ENCODE data around the gene GRIN2B. TPM values are rescaled to one million over a fixed set of nuclear protein-coding genes. Genes with fewer than 3 reads are reported as not detected.

Gene GRIN2B
- total RNA-seq (1 to 10 TPM in 1 of 2 donors, under 1 TPM in 1; 0.25 to 2.6 TPM), polyA plus RNA-seq (under 1 TPM in 1 of 2 donors, not detected in 1; 0.02 TPM)
- long read RNA-seq, donor 1: 0 reads
- long read RNA-seq, donor 2: 0 reads
- long read RNA-seq, donor 3: 0 reads
- long read RNA-seq, donor 4: 0 reads
- long read RNA-seq, donor 5: 0 reads

GRCh38 chr12:13981296-13981962 is at the start of gene GRIN2B:
TSS of gene GRIN2B (minus strand) at chr12:13981602. CDS start at chr12:13866208, 115,394 bp downstream.
- ATAC-seq (ENCODE audit: insufficient read depth, low FRiP score) (no peak), DNase-seq (peak in 1 of 3 donors; percentile 18)
- H3K27ac ChIP-seq (ENCODE audit: low read depth in 1 of 2, low read length in 1 of 2): no peak within 1 kb of the TSS
- no peak within 1 kb of the TSS for H3K9ac ChIP-seq (ENCODE audit: insufficient read depth in 1 of 2, low read length in 2 of 2)
- TF ChIP-seq CTCF (IDR thresholded peaks at IDR 0.05; ENCODE audit: control extremely low read depth, extremely low read depth): no peak
- H3K27me3 ChIP-seq (ENCODE audit: control insufficient read depth in 3 of 3, insufficient read depth in 3 of 3, low read length in 2 of 3): peaks cover 0 to 59% (median 55%) of the 10 kb centered on the region in 3 donors
- peaks cover 0 to 4% (median 0%) of the 10 kb centered on the region in 4 donors for H3K9me3 ChIP-seq (ENCODE audit: control insufficient read depth in 4 of 4, insufficient read depth in 3 of 4, low read length in 3 of 4)
- 1 to 4% methylated on average over 37 of the region's 37 CpGs for WGBS, 2 donors
- no peaks in the 10 kb centered on the region for H3K36me3 ChIP-seq (ENCODE audit: control insufficient read depth in 4 of 4, insufficient read depth in 4 of 4, low read length in 4 of 4)
- no peak within 1 kb of the TSS for H3K4me3 ChIP-seq
- H3K4me1 ChIP-seq (ENCODE audit: control insufficient read depth in 5 of 5, insufficient read depth in 5 of 5, low read length in 5 of 5): peaks cover 0 to 18% (median 6%) of the 10 kb centered on the region in 5 donors

GRCh38 chr12:14026537-14026936 is 45.1 kb upstream of the GRIN2B start:
- H3K9me3 ChIP-seq (ENCODE audit: control insufficient read depth in 4 of 4, insufficient read depth in 3 of 4, low read length in 3 of 4): peaks cover 0 to 4% (median 0%) of the 10 kb centered on the region in 4 donors
- no peak overlapping the region for H3K27ac ChIP-seq (ENCODE audit: low read depth in 1 of 2, low read length in 1 of 2)
- no peak for TF ChIP-seq CTCF (IDR thresholded peaks at IDR 0.05; ENCODE audit: control extremely low read depth, extremely low read depth)
- no peaks in the 10 kb centered on the region for H3K36me3 ChIP-seq (ENCODE audit: control insufficient read depth in 4 of 4, insufficient read depth in 4 of 4, low read length in 4 of 4)
- H3K9ac ChIP-seq (ENCODE audit: insufficient read depth in 1 of 2, low read length in 2 of 2): no peak overlapping the region
- no peak for DNase-seq
- no peaks in the 10 kb centered on the region for H3K27me3 ChIP-seq (ENCODE audit: control insufficient read depth in 3 of 3, insufficient read depth in 3 of 3, low read length in 2 of 3)
- H3K4me3 ChIP-seq: no peak overlapping the region
- WGBS, 2 donors: 90 to 95% methylated on average over 4 of the region's 4 CpGs
- H3K4me1 ChIP-seq (ENCODE audit: control insufficient read depth in 5 of 5, insufficient read depth in 5 of 5, low read length in 5 of 5): no peaks in the 10 kb centered on the region
- ATAC-seq (ENCODE audit: insufficient read depth, low FRiP score): no peak

GRCh38 chr12:14024591-14024990 is 43.2 kb upstream of the GRIN2B start:
- no peaks in the 10 kb centered on the region for H3K27me3 ChIP-seq (ENCODE audit: control insufficient read depth in 3 of 3, insufficient read depth in 3 of 3, low read length in 2 of 3)
- no peak for TF ChIP-seq CTCF (IDR thresholded peaks at IDR 0.05; ENCODE audit: control extremely low read depth, extremely low read depth)
- H3K4me3 ChIP-seq: no peak overlapping the region
- DNase-seq (no peak), ATAC-seq (ENCODE audit: insufficient read depth, low FRiP score) (no peak)
- no peaks in the 10 kb centered on the region for H3K4me1 ChIP-seq (ENCODE audit: control insufficient read depth in 5 of 5, insufficient read depth in 5 of 5, low read length in 5 of 5)
- no peak overlapping the region for H3K9ac ChIP-seq (ENCODE audit: insufficient read depth in 1 of 2, low read length in 2 of 2)
- no peaks in the 10 kb centered on the region for H3K36me3 ChIP-seq (ENCODE audit: control insufficient read depth in 4 of 4, insufficient read depth in 4 of 4, low read length in 4 of 4)
- H3K27ac ChIP-seq (ENCODE audit: low read depth in 1 of 2, low read length in 1 of 2): no peak overlapping the region
- peaks cover 0 to 4% (median 0%) of the 10 kb centered on the region in 4 donors for H3K9me3 ChIP-seq (ENCODE audit: control insufficient read depth in 4 of 4, insufficient read depth in 3 of 4, low read length in 3 of 4)
